Hematopoietic multipotent progenitor cell treated with erythropoietin and hydrocortisone succinate and interleukin-3 and kit ligand, for 17 days (in vitro differentiated cells): ENCODE data around the gene SLC5A4.
"Not testable (repeated sequence)": the region's sequence is repeated elsewhere in the genome, so short reads cannot be mapped to it uniquely, and the experiment has no call there.

Experiments used
- DNase-seq: peaks from one replicate; pipeline ENCODE4 v3.0.0-alpha.2; 2015; ENCODE audit warnings: low spot score

SLC5A4 gene

GRCh38 chr22:32255217-32255616, at the start of gene SLC5A4:
SLC5A4 (minus strand) TSS chr22:32255347; CDS start chr22:32255329, 18 bp downstream.
- DNase-seq: no peak

GRCh38 chr22:32293921-32294320, 38.8 kb upstream of the SLC5A4 start:
- DNase-seq: not testable (repeated sequence)

- DNase-seq: no peak
Observed at GRCh38 chr22:32286290-32286840, 31.2 kb upstream of the SLC5A4 start.

GRCh38 chr22:32281072-32281471, 25.9 kb upstream of the SLC5A4 start:
- no peak for DNase-seq

GRCh38 chr22:32275353-32275752, 20.2 kb upstream of the SLC5A4 start:
- not testable (repeated sequence) for DNase-seq

- DNase-seq: no peak
Observed at GRCh38 chr22:32271389-32271788, 16.2 kb upstream of the SLC5A4 start.

GRCh38 chr22:32270641-32271369, 15.7 kb upstream of the SLC5A4 start:
- no peak for DNase-seq

- no peak for DNase-seq
Observed at GRCh38 chr22:32269316-32269715, 14.2 kb upstream of the SLC5A4 start.

- no peak for DNase-seq
Observed at GRCh38 chr22:32267011-32267410, 11.9 kb upstream of the SLC5A4 start.

GRCh38 chr22:32265882-32266767, 11.0 kb upstream of the SLC5A4 start:
- peak; percentile 72 for DNase-seq

GRCh38 chr22:32263678-32264077, 8.5 kb upstream of the SLC5A4 start:
- not testable (repeated sequence) for DNase-seq

- DNase-seq: no peak
Observed at GRCh38 chr22:32261306-32261705, 6.2 kb upstream of the SLC5A4 start.

- DNase-seq: no peak
Observed at GRCh38 chr22:32258791-32259190, 3.6 kb upstream of the SLC5A4 start.

GRCh38 chr22:32255726-32256125, 579 bp upstream of the SLC5A4 start:
- DNase-seq: no peak

GRCh38 chr22:32249231-32249630, 5.9 kb downstream of the SLC5A4 start:
- DNase-seq: no peak

- DNase-seq: no peak
Observed at GRCh38 chr22:32248276-32248675, 6.9 kb downstream of the SLC5A4 start.

- no peak for DNase-seq
Observed at GRCh38 chr22:32246166-32246565, 9.0 kb downstream of the SLC5A4 start.

GRCh38 chr22:32245042-32245441, 10.1 kb downstream of the SLC5A4 start:
- DNase-seq: no peak

- DNase-seq: no peak
Observed at GRCh38 chr22:32244547-32244946, 10.6 kb downstream of the SLC5A4 start.

- no peak for DNase-seq
Observed at GRCh38 chr22:32240461-32240860, 14.7 kb downstream of the SLC5A4 start.

GRCh38 chr22:32237906-32238305, 17.2 kb downstream of the SLC5A4 start:
- no peak for DNase-seq

- no peak for DNase-seq
Observed at GRCh38 chr22:32236970-32237369, 18.2 kb downstream of the SLC5A4 start.

- DNase-seq: no peak
Observed at GRCh38 chr22:32233091-32233490, 22.1 kb downstream of the SLC5A4 start.
